Activated CD4-positive, alpha-beta memory T cell treated with anti-CD3 and anti-CD28 coated beads, Interleukin-2, amount 10 ng/mL, durations not matched to agents 7 days and 5 days (primary cell): Measurements from ENCODE around the gene SORBS2. TPM values are rescaled to one million over a fixed set of nuclear protein-coding genes. Genes with fewer than 3 reads are reported as not detected.

Experiments used
- CTCF ChIA-PET: fragments of 350-600 bp; sonication (Branson Sonifier 250); formaldehyde crosslinking; loops from one replicate; lab custom pipeline; 2021; ENCODE audit warnings: antibody characterized with exemption, inconsistent platforms; lab: Charles Lee
- POLR2A ChIA-PET: fragments of 350-600 bp; sonication (Branson Sonifier 250); formaldehyde crosslinking; loops from one replicate; lab custom pipeline; 2021; ENCODE audit warnings: antibody characterized with exemption; lab: Charles Lee
- DNase-seq: peaks from one replicate; pipeline ENCODE4 v3.0.0-alpha.2; 2020
- H3K27ac Mint-ChIP-seq: one replicate; pipeline ENCODE4 v1.8.0; 2021; ENCODE audit warnings: mild to moderate bottlenecking, mixed read lengths
- H3K27me3 Mint-ChIP-seq: one replicate; pipeline ENCODE4 v1.8.0; 2021; ENCODE audit warnings: mixed read lengths
- H3K36me3 Mint-ChIP-seq: one replicate; pipeline ENCODE4 v1.8.0; 2021; ENCODE audit warnings: low read depth, mixed read lengths
- H3K4me1 Mint-ChIP-seq: one replicate; pipeline ENCODE4 v1.8.0; 2021; ENCODE audit warnings: mixed read lengths
- H3K4me3 Mint-ChIP-seq: one replicate; pipeline ENCODE4 v1.8.0; 2021; ENCODE audit warnings: mild to moderate bottlenecking, mixed read lengths
- H3K9me3 Mint-ChIP-seq: one replicate; pipeline ENCODE4 v1.8.0; 2021; ENCODE audit warnings: mixed read lengths
- total RNA-seq, 2 experiments: library from RNA; stranded (reverse); gene quantifications; one replicate each; pipeline ENCODE4 v1.2.3, GENCODE V29; 2021

Gene SORBS2
- total RNA-seq, 2 experiments from 2014 or later = not detected

- H3K4me1 Mint-ChIP-seq = no peaks in the 10 kb centered on the region
- H3K27me3 Mint-ChIP-seq = peaks cover 27% of the 10 kb centered on the region
- H3K27ac Mint-ChIP-seq = no peak overlapping the region
- no peak for DNase-seq
- no peaks in the 10 kb centered on the region for H3K9me3 Mint-ChIP-seq
- H3K36me3 Mint-ChIP-seq = no peaks in the 10 kb centered on the region
- no peak overlapping the region for H3K4me3 Mint-ChIP-seq
- CTCF ChIA-PET = interaction anchor here (1.5 kb wide), 1 partner anchor 49 kb away, joined by 3 read pairs; no protein-coding TSS in a partner anchor
- POLR2A ChIA-PET = no interaction called here
These were observed 262.8 kb downstream of the SORBS2 start for GRCh38 chr4:185549095-185549639.

- CTCF ChIA-PET = interaction anchor here (1.5 kb wide), 1 partner anchor 49 kb away, joined by 3 read pairs; no protein-coding TSS in a partner anchor
- H3K27ac Mint-ChIP-seq = no peak overlapping the region
- H3K27me3 Mint-ChIP-seq = peaks cover 27% of the 10 kb centered on the region
- no peaks in the 10 kb centered on the region for H3K9me3 Mint-ChIP-seq
- DNase-seq = no peak
- H3K4me3 Mint-ChIP-seq = no peak overlapping the region
- no peaks in the 10 kb centered on the region for H3K36me3 Mint-ChIP-seq
- POLR2A ChIA-PET = no interaction called here
- H3K4me1 Mint-ChIP-seq = no peaks in the 10 kb centered on the region
These were observed 263.4 kb downstream of the SORBS2 start for GRCh38 chr4:185548587-185548986.

- POLR2A ChIA-PET = no interaction called here
- no peak overlapping the region for H3K4me3 Mint-ChIP-seq
- H3K36me3 Mint-ChIP-seq = no peaks in the 10 kb centered on the region
- H3K27ac Mint-ChIP-seq = no peak overlapping the region
- H3K27me3 Mint-ChIP-seq = peaks cover 24% of the 10 kb centered on the region
- CTCF ChIA-PET = no interaction called here
- H3K9me3 Mint-ChIP-seq = no peaks in the 10 kb centered on the region
- DNase-seq = no peak
- H3K4me1 Mint-ChIP-seq = no peaks in the 10 kb centered on the region
These were observed 265.7 kb downstream of the SORBS2 start for GRCh38 chr4:185546335-185546734.

- no peak overlapping the region for H3K27ac Mint-ChIP-seq
- H3K27me3 Mint-ChIP-seq = peaks cover 21% of the 10 kb centered on the region
- CTCF ChIA-PET = interaction anchor here (1.0 kb wide), 1 partner anchor 8 kb away, joined by 3 read pairs; no protein-coding TSS in a partner anchor
- POLR2A ChIA-PET = no interaction called here
- no peaks in the 10 kb centered on the region for H3K36me3 Mint-ChIP-seq
- H3K4me1 Mint-ChIP-seq = no peaks in the 10 kb centered on the region
- DNase-seq = no peak
- no peak overlapping the region for H3K4me3 Mint-ChIP-seq
- no peaks in the 10 kb centered on the region for H3K9me3 Mint-ChIP-seq
These were observed 269.2 kb downstream of the SORBS2 start for GRCh38 chr4:185542626-185543315.

DNA sequence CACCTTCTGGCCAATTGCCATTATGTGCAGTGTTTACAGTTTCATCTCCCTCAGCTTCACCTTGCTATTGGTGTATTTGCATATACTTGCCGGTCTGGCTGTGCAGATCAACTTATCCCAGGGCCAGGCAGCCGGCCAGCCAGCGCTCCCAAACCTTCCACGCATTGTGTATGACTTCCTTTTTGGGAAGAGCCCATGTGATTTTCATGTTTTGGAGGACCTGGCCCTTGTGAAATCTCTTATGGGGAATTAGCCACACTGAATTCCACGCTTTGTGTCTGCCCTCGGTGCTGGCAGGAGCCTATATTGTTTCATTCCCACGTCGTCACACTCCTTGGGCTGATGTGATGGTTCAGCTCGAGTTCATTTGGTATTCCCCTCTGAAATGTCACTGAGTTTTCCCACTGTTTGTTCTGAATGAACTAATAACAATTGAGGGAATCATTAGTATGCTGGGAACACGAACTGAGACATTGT lies 270.7 kb downstream of the SORBS2 start:
- POLR2A ChIA-PET = no interaction called here
- CTCF ChIA-PET = no interaction called here
- peaks cover 21% of the 10 kb centered on the region for H3K27me3 Mint-ChIP-seq
- no peak for DNase-seq
- H3K9me3 Mint-ChIP-seq = no peaks in the 10 kb centered on the region
- H3K4me1 Mint-ChIP-seq = no peaks in the 10 kb centered on the region
- H3K27ac Mint-ChIP-seq = no peak overlapping the region
- no peak overlapping the region for H3K4me3 Mint-ChIP-seq
- H3K36me3 Mint-ChIP-seq = no peaks in the 10 kb centered on the region

DNA sequence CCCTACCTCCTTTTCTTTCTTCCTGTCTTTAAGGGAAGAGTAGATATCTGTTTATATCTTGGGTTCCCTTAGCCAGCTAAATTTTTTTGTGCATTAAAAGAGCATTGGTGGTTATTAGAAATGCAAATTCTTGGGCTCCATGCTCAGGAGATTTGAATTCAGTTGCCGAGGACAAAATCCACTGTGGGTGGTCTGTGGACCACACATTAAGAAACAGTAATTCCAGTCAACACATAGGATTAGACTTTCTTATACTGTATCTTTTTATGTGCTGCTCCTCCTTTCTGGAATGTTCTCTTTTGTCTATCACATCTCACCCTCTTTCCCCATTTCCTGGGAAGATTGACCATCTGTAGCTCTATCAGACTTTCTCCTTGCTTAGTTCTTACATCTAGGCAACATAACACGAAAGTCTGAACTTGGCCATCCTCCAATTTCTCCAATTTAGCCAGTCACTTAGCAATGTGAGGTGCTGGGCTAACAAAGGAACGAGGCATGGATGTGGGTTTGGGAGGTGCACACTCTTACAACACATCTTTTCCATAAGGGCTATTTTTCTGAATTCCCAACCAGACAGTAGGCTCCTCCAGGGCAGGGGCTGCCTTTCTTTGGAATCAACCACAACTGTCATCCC lies 271.4 kb downstream of the SORBS2 start:
- Mint-ChIP-seq H3K27ac (no peak overlapping the region), H3K4me3 (no peak overlapping the region), H3K9me3 (no peaks in the 10 kb centered on the region), H3K36me3 (no peaks in the 10 kb centered on the region), H3K27me3 (peaks cover 27% of the 10 kb centered on the region), H3K4me1 (peaks cover 2% of the 10 kb centered on the region)
- ChIA-PET CTCF (no interaction called here), POLR2A (no interaction called here)
- DNase-seq = no peak

DNA sequence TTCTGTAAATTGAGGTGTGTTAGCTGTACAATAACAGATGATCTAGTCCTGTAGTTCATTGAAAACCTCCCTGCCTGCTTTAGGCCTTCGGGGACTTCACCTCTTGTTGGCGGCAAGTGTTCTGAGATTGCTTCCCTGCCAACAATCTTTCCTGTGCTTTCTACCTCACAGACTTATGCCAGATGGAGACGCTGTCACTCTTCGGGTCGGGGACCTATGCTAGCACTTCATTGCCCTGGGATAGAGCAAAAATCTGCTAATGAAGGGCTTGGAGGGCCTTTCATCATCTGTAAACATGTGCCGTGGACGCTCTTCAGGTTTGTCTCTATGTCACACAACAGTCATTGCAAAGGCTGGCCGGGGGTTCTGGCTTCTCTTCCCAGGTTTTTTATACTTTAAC lies 272.0 kb downstream of the SORBS2 start:
- H3K4me3 Mint-ChIP-seq = no peak overlapping the region
- no peaks in the 10 kb centered on the region for H3K36me3 Mint-ChIP-seq
- H3K27me3 Mint-ChIP-seq = peaks cover 28% of the 10 kb centered on the region
- no peaks in the 10 kb centered on the region for H3K9me3 Mint-ChIP-seq
- H3K4me1 Mint-ChIP-seq = peaks cover 3% of the 10 kb centered on the region
- no peak overlapping the region for H3K27ac Mint-ChIP-seq
- CTCF ChIA-PET = no interaction called here
- no peak for DNase-seq
- POLR2A ChIA-PET = no interaction called here

DNA sequence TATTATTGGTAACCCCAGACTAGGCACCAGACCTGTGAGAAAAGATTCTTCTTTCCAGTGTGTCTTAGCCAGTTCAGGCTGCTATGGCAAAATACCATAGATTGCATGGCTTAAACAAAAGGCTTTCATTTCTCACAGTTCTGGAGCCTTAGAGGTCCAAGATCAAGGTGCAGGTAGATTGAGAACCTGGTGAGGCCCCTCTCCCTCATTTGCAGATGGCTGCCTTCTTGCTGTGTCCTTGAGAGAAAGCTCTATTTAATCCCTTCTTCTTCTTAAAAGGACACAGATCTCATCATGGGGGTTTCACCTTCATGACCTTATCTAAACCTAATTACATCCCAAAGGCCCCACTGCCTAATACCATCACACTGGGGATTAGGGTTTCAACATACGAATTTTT lies 273.2 kb downstream of the SORBS2 start:
- ChIA-PET POLR2A (no interaction called here), CTCF (interaction anchor here (1.0 kb wide), 1 partner anchor 55 kb away, joined by 4 read pairs; no protein-coding TSS in a partner anchor)
- Mint-ChIP-seq H3K27me3 (peaks cover 34% of the 10 kb centered on the region), H3K36me3 (no peaks in the 10 kb centered on the region), H3K4me1 (peaks cover 6% of the 10 kb centered on the region), H3K9me3 (no peaks in the 10 kb centered on the region), H3K27ac (no peak overlapping the region), H3K4me3 (no peak overlapping the region)
- no peak for DNase-seq

- Mint-ChIP-seq H3K9me3 (no peaks in the 10 kb centered on the region), H3K4me1 (peaks cover 6% of the 10 kb centered on the region), H3K4me3 (no peak overlapping the region), H3K27ac (no peak overlapping the region), H3K36me3 (no peaks in the 10 kb centered on the region), H3K27me3 (peaks cover 37% of the 10 kb centered on the region)
- ChIA-PET CTCF (interaction anchor here (0.9 kb wide), 1 partner anchor 61 kb away, joined by 3 read pairs; no protein-coding TSS in a partner anchor), POLR2A (no interaction called here)
- no peak for DNase-seq
These were observed 275.6 kb downstream of the SORBS2 start for GRCh38 chr4:185536411-185536709.

GRCh38 chr4:185535612-185536410 lies 276.2 kb downstream of the SORBS2 start:
- Mint-ChIP-seq H3K27me3 (peaks cover 35% of the 10 kb centered on the region), H3K4me3 (no peak overlapping the region), H3K4me1 (peaks cover 6% of the 10 kb centered on the region), H3K36me3 (no peaks in the 10 kb centered on the region), H3K27ac (no peak overlapping the region), H3K9me3 (no peaks in the 10 kb centered on the region)
- ChIA-PET POLR2A (no interaction called here), CTCF (interaction anchor here (0.9 kb wide), 1 partner anchor 62 kb away, joined by 3 read pairs; no protein-coding TSS in a partner anchor)
- DNase-seq = no peak
